NCI-H748 (cell line): ENCODE results near the gene ZNF143.
"Not testable (repeated sequence)": the region's sequence is repeated elsewhere in the genome, so short reads cannot be mapped to it uniquely, and the experiment has no call there.

Experiments used
- DNase-seq: peaks from one replicate; lab custom pipeline; 2025; ENCODE audit not compliant: unreplicated experiment; lab: John Stamatoyannopoulos, UW

ZNF143 gene

DNA sequence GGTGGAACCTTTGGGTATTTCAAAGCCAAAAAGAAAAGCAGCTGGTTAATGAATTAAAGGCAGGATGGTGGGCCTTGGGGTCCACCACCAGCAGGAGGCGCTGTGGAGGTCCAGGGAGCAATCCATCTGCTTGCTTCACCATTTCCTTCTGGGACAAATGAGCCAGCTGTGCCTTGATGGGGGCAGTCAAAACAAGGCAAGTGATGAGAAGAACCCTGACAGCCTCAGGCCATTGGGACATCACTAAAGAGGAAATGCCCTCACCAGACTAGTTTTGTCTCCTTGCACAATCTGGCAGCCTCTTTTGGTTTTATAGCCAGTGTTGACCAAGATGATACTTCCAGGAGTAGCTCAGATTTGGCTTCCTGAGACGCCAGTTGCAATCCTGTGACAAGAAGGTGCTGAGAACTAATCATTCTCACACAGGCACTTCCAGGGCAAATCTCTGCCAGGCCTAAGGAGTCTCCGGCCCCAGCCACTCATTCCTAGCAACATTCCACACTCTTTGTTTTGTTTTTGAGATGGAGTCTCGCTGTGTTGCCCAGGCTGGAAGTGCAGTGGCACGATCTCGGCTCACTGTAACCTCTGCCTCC lies 74.5 kb downstream of the ZNF143 start:
- DNase-seq, result peak; percentile 57

DNA sequence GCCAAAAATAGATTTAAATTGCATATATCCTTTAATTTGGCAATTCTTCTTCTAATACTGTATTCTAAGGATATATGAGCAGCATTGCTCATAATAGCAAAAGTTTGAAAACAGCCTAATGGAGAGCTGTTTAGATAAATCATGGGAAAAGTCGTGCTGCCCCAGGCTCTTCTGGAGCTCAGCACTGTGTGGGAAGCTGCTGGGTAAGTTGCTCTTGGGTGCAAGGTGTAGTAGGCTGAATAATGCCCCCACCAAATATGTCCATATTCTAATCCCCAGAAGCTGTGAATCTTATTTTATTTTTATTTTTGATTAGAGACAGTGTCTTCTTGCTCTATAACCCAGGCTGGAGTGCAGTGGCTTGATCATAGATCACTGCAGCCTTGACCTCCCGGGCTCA lies 77.7 kb downstream of the ZNF143 start:
- no peak for DNase-seq

DNA sequence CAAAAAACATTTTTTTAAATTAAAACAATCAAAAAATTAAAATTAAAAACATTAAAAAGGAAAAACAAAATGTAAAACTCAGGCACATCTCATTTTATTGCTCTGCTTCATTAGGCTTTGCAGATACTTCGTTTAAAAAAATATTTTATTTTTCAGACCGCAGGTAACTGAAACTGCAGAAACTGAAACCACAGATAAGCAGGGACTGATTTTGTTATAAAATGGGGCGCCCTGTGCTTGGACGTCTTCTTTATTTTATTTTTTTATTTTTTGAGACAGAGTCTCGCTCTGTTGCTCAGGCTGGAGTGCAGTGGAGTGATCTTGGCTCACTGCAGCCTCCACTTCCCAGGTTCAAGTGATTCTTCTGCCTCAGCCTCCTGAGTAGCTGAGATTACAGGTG lies 88.4 kb downstream of the ZNF143 start:
- not testable (repeated sequence) for DNase-seq

DNA sequence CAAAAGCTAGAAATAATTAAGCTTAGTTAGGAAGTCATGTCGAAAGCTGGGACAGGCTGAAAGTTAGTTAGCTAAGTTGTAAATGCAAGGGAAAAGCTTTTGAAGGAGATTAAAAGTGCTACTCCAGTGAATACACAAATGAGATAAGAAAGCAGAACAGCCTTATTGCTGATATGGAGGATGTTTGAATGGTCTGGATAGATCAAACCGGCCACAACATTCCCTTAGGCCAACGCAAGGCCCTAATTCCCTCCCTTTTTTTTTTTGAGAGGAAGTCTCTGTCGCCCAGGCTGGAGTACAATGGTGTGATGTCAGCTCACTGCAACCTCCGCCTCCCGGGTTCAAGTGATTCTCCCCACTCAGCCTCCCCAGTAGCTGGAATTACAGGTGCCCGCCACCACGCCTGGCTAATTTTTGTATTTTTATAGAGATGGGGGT lies 89.4 kb downstream of the ZNF143 start:
- DNase-seq, result no peak

DNA sequence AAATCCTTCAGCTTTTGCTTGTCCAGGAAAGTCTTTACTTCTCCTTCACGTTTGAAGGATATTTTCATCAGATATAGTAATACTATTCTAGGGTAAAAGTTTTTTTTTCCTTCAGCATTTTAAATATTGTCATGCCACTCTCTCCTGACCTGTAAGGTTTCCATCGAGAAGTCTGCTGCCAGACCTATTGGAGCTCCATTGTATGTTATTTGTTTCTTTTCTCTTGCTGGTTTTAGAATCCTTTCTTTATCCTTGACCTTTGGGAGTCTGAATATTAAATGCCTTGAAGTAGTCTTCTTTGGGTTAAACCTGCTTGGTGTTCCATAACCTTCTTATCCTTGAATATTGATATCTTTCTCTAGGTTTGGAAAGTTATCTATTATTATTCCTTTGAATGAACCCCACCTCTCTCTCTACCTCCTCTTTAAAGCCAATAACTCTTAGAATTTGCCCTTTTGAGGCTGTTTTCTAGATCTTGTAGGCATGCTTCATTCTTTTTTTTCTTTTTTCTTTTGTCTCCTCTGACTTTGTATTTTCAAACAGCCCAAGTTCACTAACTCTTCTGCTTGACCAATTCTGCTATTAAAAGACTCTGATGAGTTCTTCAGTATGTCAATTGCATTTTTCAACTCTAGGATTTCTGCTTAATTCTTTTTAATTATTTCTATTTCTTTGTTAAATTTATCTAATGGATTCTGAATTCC lies 100.6 kb downstream of the ZNF143 start:
- no peak for DNase-seq

DNA sequence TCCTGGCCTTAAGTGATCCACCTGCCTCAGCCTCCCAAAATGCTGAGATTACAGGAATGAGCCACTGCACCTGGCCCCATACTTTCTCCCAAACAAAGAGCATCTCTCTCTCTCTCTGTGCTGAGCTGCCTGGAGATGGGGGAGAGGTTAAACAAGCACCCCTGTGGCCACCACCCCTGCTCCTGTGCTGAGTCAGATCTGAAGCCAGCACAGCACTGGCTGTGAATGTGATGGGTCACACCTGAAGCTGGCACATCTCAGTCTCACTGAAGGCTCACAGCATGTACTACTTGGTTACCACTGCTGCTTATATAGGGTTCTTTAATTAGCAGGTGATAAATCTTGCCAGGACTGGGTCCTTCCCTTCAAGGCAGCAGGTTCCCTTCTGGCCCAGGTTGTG lies 101.9 kb downstream of the ZNF143 start:
- DNase-seq, result no peak

DNA sequence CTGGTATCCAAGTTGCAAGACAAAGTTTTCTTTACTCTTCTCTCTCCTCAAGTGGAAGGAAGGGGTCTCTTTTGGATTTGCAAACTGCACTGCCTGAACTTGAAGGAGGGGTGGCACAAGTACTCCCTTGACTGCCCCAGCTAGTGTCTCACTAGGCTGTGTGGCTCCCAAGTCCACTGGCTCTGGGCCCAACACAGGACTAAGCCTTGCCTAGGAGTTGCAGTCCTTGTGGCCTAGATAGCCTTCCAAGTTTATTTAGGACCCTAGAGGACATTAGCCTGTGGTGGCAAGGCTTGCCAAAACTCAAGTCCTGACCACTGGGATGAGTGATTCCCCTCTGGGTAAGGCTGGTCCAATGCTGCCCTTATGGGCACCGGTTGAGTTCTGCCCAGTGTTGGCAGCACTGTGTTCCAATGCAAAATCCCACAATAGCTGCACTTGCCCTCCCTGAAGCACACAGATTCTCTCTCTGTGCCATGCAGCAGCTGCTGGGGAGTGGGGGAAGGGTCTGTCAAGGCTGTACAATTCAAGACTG lies 102.5 kb downstream of the ZNF143 start:
- no peak for DNase-seq

DNA sequence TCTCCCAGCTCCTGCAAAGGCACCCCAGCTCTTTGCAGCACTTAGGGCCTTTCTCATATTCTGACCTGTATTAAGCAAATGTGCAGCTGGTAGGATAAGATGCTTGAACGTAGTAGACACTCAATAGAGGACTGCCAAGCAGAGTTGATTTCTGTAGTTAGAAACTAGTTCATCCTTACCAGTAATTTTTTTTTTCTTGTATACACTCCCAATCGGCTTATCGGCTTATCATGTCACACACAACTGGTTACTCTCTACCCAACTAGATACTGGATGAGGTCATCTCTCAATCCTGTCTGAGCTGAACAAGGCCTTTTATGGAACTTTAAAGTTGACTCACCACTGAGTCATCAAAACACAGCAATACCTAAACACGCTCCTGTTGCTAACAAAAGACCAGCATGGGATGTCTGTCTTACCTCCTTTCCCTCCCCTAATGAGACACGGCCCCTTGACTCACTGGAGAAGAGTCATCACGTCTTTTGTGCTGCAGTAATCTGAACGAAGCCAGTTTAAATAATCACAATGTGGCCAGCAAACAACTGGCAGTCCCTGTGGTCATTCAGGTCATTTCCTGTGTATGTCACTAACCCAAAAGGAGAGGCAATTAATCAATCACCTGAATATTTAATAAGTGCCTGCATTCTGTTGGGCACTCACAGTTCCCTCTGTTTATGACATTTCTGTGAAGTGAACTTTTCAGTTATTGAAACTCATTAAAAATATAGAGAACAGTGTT lies 105.2 kb downstream of the ZNF143 start:
- peak; percentile 95 for DNase-seq

DNA sequence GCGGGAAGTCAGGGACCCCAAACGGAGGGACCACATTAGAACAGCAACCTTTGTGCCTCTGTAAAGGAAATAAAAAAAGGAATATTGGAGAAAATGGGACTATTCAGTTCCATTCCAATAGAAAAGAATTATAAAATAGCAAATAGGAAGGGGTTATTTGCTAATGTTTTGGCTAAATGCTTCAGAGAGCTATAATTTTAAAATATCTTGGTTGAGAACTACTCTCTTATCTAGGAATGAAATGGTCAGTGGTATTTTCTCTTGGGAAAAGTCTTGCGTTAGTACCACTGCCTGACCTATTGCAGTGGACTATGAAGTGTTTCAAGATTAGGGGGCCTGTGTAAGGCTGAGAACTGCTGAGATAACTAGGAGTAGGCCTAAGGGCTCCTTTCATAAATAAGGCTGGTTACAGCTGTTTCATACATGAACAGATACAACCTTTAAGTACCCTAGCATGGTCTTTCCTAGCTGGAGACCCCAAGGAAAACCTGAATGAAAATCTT lies 105.8 kb downstream of the ZNF143 start:
- no peak for DNase-seq

DNA sequence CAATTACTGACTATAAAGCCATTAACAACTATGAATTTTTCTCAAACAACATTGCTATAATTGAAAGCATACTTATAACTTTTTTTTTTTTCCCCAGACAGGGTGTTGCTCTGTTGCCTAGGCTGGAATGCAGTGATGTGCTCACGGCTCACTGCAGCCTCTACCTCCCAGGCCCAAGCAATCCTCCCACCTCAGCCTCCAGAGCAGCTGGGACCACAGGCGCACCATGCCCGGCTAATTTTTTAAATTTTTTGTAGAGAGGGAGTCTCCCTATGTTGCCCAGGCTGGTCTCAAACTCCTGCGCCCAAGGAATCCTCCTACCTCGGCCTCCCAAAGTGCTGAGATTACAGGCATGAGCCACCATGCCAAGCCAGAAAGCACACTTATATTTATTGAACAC lies 106.6 kb downstream of the ZNF143 start:
- DNase-seq, result no peak

DNA sequence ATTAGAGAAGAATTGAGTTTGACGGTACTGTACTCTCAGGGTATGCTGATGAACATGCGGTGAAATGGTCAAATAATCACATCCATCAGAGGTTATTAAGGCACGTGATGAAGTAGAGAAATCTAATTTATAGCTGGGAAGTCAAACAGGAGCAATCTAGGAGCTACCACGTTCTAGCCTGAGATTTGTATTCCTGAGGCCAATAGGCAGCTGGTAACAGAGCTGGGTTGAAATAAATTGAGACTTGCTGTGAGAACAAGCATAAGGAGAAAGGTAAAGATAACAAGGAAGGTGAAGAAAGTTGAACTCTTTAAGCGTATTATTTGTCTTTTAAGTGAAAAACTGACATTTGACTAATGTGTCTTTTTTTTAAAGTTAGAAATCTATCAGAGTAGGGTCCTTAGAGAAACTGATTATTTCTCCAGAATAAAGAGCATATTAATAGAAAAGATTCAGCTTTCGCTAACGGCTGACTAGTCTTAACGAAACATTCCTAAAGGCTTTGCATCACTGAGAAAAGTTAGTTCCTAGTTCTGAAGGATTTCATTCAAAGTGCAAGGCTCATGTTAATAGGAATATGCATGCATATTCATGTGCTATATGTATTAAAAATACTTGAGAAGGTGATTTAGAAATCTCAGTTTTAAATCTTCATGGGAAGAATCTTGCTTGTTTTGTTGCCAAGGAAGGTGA lies 107.5 kb downstream of the ZNF143 start:
- DNase-seq, result no peak

DNA sequence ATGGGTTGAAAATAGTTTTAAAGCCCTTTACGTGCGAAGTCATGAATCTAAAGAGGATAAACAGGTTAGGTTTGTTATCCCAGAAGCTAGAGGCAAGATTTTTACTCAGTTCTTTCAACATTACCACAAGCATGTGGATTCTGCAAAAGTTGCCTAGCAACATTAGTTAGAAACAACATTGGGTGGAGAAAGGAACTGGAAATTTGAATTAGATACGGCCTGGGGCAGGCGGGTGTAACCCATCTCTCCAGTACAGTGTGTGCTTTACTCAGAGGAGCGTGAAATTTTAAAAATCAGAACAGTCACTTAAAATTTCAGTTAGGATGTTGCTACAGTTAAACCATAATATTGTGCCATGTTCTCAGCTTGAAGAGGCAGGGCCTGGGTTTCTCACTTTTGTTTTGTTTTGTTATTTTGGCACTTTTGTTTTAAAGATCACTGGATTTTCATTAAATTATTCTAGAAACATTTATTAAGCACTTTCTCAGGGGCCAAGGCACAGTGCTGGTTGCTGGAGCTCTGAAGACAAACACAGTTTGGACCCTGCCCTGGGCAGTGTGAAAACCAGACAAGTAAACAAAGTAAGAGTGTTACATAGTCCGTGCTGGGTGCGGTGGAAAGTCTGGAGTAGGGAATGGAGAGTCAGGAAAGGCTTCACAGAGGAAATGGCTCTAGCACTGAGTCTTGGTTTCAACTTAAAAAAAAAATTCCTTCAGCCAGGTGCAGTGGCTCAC lies 108.2 kb downstream of the ZNF143 start:
- peak; percentile 76 for DNase-seq

DNA sequence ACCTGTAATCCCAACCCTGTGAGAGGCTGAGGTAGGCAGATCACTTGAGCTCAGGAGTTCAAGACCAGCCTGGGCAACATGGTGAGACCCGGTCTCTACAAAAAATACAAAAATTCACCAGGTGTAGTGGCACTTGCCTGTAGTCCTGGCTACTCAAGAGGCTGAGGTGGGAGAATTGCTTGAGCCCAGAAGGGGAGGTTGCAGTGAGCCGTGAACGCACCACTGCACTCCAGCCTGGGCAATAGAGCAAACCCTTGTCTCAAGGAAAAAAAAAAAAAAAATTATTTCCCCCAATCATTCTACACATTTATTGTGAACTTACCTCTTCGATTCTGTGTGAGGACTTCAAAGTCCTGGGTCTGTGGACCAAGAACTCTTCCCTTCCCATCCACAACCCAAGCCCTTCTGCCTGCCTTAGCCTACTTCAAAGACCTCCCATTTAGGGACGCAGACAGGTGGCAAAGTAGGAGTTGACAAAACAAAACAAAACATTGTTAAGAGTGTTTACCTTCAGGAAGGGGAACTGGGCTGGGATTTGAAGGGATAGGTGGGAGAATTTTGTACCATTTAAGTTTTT lies 108.9 kb downstream of the ZNF143 start:
- DNase-seq, result no peak

DNA sequence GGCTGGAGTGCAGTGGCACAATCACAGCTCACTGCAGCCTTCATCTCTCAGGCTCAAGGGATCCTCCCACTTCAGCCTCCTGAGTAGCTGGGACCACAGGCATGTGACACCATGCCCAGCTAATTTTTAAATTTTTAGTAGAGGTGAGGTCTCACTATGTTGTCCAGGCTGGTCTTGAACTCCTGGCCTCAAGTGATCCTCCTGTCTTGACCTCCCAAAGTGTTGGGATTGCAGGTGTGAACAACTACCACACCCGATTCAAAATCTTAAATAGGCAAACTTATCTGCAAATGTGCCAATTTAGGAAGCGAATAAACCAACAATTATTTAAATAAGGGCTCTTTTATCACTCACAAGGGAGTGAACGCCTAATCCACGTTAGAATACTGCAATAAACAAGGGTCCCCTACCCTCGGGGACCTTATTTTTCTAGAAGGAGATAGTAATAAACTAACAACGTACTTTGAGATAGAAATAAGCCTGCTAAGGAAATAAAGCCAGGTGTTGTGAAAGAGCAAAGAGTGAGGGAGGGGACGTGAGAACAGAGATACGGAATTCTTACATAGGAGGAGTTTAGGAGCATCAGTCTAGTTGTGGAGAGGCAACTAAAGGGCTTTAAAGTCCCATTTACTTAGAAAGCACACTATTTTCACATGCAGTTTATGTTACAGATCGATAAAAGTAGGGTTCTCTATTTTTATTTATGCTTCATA lies 109.7 kb downstream of the ZNF143 start:
- no peak for DNase-seq

DNA sequence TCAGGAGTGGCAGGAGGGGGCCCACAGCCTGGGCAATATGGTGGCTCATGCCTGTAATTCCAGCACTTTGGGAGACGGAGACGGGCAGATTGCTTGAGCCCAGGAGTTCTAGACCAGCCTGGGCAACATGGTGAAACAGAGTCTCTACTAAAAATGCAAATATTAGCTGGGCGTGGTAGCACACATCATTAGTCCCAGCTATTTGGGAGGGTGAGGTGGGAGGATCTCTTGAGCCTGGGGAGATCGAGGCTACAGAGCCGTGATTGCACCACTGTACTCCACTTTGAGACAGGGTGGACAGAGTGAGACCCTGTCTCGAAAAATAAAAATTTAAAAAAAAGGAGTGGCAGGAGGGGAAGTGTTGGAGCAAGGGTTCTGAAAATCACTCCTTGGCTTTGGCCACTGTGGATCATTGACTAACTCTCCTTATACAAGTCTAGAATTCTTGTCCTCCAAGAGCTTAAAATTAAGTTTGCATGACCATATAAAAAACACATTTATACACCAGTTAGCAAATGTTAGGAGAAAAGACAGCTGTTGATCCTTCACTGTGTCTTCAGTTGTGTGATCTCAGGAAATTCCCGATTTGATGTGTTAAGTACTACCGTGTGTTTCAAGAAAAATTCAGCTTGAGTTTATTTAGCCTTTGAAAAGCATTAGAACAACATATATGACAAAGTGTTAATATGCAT lies 110.4 kb downstream of the ZNF143 start:
- no peak for DNase-seq

DNA sequence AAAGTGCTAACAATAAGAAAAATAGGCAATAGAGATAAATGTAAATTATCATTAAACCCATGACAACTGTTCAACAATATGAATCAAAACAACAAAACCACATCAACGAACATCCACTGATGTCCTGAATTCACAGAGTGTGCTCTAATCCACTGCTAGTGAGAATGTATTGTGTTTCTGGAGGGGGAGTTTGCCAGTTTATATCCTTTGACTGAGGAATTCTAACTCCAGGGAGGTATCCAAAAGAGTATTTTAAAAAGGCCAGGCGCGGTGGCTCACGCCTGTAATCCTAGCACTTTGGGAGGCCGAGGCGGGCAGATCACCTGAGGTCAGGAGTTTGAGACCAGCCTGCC lies 110.9 kb downstream of the ZNF143 start:
- DNase-seq, result no peak

DNA sequence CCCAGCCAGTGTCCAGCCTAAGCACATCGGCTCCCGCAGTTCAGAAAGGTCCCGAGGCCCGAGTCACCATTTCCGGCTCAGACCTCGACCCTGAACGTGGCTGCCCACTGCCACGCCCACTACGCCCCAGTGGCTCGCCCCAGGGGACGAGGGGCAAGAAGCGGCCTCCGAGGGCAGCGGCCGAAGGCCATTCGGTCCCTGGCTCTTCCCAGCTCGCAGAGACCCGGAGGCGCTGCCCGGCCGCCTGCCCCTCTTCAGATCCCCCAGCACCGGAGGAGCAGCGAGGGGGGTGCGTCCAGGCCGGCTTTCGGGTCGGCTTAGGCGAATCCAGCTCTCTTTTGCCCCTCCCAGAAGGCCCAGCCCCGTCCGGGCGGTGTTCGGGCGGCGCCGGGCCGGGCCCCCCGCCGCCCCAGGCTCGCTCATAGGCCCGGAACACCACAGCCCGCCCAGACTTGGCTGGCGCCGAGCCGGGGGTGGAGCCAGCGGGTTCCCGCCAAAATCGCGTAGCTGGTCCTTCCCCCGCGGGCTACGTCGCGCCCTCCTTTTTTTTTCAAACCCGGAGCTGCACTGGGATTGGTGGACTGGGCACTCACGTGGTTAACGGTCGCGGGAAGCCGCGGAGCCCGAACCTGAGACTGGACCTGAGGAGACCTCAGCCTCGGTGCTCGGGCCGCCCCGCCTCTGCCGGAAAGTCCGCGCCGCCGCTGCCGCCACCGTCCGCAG lies 112.4 kb downstream of the ZNF143 start, which contains the start of gene WEE1:
TSS of gene WEE1 (plus strand) at position 619 of the 723 bp plus-strand sequence. CDS start 264 bp downstream, outside the sequence.
- peak; percentile 99 for DNase-seq
